ENCODE measurements around the gene RAB11FIP5. TPM values are rescaled to one million over a fixed set of nuclear protein-coding genes. Genes with fewer than 3 reads are reported as not detected.

Gene RAB11FIP5
- total RNA-seq, 1 experiment from 2014 or later: 12.9 TPM

DNA sequence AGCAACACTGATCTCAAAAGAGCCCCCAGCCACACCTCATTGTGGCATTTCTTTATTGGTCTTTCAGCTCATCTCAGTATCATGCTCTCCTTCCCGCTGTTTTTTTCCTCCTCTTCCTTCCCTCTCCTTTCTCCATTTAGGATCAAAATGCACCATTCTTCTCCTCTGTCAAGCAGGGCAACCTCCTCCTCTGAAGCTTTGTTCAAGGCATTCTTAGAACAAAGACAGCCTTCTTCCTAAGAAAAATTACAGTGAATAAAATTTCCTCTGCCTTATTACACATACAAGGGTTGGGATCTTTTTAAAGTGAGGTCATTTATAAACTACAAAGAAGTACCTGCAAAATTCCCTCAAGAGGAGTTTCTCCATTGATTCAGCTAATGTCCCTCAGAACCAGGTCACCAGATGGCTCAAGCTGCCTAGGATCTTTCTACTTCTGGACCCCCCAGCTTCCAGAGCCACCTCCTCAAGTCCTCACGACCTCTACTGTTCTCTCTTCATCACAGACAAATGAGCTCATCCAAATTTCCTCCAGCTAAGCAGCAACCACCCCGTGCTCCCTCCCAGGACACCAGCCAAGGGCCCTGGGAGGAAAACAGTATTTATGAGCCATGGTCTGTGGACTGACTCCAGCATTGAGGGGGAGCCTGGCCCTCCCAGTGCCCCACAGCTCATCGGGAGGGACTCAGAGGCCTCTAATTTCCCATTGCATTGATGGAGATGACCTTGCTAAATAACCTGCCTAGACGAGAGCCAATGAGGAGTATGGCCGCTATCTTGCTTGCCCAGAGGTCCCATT lies 59.2 kb downstream of the RAB11FIP5 start:
- DNase-seq (ENCODE audit: low spot score): no peak
- H3K27ac ChIP-seq (ENCODE audit: low read depth, low read length, poor library complexity, severe bottlenecking): no peak overlapping the region
- intact Hi-C loops (cut with micrococcal nuclease; ENCODE audit: unreplicated experiment): no loop called here
- POLR2A ChIA-PET (ENCODE audit: low non-redundant PET): no interaction called here
- BruUV-seq (replicated peaks): no TSS peak
- H3K36me3 ChIP-seq (ENCODE audit: insufficient read depth, low read length, poor library complexity, severe bottlenecking): peaks cover 9% of the 10 kb centered on the region
- H3K4me3 ChIP-seq (ENCODE audit: low read depth, low read length, poor library complexity, severe bottlenecking): no peak overlapping the region
- no peaks in the 10 kb centered on the region for H3K27me3 ChIP-seq (replicated peaks; ENCODE audit: insufficient read depth, low read depth, low read length, poor library complexity)
- CTCF ChIA-PET: no interaction called here
- no peaks in the 10 kb centered on the region for H3K4me1 ChIP-seq (ENCODE audit: insufficient read depth, low read length, poor library complexity, severe bottlenecking)
- H3K9me3 ChIP-seq (ENCODE audit: low read depth, low read length, poor library complexity, severe bottlenecking): peaks cover 11% of the 10 kb centered on the region
- TF ChIP-seq, protein P1, sequence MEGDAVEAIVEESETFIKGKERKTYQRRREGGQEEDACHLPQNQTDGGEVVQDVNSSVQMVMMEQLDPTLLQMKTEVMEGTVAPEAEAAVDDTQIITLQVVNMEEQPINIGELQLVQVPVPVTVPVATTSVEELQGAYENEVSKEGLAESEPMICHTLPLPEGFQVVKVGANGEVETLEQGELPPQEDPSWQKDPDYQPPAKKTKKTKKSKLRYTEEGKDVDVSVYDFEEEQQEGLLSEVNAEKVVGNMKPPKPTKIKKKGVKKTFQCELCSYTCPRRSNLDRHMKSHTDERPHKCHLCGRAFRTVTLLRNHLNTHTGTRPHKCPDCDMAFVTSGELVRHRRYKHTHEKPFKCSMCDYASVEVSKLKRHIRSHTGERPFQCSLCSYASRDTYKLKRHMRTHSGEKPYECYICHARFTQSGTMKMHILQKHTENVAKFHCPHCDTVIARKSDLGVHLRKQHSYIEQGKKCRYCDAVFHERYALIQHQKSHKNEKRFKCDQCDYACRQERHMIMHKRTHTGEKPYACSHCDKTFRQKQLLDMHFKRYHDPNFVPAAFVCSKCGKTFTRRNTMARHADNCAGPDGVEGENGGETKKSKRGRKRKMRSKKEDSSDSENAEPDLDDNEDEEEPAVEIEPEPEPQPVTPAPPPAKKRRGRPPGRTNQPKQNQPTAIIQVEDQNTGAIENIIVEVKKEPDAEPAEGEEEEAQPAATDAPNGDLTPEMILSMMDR (conservative IDR thresholded peaks at IDR 0.05; ENCODE audit: low read depth, low read length): no peak
- TF ChIP-seq EZH2 (IDR thresholded peaks at IDR 0.05; ENCODE audit: borderline replicate concordance, low read depth, low read length, poor library complexity, severe bottlenecking): no peak

DNA sequence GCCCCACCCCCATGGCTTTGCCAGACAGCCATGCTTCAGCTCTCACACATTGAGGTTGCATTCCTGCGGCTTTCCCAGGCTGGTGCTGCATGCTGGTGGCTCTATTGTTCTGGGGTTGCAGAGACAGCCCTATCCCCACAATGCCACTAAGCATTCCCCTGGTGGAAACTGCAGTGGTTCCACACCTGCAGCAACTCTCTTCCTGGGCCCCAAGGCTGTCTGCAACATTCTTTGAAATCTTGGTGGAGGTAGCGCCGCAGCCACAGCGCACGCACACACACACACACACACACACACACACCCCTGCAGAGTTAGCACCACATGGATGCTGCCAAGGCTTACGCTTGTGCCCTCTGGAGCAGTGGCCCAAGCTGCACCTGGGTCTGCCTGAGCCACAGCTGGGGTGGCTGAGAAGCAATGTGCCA lies 62.6 kb downstream of the RAB11FIP5 start:
- CTCF ChIA-PET: no interaction called here
- no TSS peak for BruUV-seq (replicated peaks)

DNA sequence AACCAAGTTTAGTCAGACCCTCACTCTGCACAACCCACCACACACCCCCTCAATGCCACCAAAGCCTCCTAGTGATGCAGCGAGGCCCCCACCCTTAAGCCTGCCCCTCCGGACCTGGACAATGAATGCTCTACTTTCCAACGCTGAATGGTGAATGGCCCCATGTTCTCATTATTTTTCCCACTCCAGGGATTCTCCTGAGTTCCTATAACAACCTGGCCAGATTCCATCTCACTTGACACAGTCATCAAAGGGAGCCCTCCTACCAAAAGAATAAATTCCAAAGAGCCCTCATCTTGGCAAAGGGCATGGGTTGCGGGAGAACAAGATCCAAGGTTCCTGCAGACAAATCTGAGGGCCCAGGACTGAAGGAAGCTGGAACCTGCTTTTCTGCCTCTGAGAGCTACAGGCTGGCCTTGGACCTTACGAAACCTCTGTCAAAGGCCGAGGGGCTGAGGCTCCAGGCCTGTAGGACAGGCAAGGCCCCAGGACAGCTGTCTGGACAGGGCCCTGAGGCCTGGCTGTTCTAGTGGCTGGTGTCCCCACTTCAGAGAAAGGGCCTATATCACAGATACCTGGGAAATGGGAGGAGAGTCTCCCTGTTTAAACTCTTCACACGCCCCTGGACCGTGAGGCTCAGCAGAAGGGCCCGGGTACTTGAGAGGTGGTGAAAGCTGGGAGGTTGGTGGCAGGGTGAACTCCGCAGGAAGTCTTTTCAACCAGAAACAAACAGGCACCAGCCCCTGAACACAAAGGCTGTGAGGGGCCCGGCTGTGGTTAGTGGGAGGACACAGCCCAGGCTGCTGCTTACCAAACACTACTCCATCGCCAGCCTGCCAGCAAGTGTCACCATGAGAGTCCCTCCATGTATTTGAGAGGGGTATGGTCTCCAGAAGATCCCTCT lies 68.6 kb downstream of the RAB11FIP5 start:
- TF ChIP-seq, protein P1 (conservative IDR thresholded peaks at IDR 0.05; ENCODE audit: low read depth, low read length): no peak
- TF ChIP-seq EZH2 (IDR thresholded peaks at IDR 0.05; ENCODE audit: borderline replicate concordance, low read depth, low read length, poor library complexity, severe bottlenecking): no peak
- intact Hi-C loops (cut with micrococcal nuclease; ENCODE audit: unreplicated experiment): no loop called here
- POLR2A ChIA-PET (ENCODE audit: low non-redundant PET): no interaction called here
- no TSS peak for BruUV-seq (replicated peaks)
- Histone ChIP-seq H3K36me3 (ENCODE audit: insufficient read depth, low read length, poor library complexity, severe bottlenecking) (no peaks in the 10 kb centered on the region), H3K4me1 (ENCODE audit: insufficient read depth, low read length, poor library complexity, severe bottlenecking) (no peaks in the 10 kb centered on the region), H3K27me3 (replicated peaks; ENCODE audit: insufficient read depth, low read depth, low read length, poor library complexity) (no peaks in the 10 kb centered on the region), H3K27ac (ENCODE audit: low read depth, low read length, poor library complexity, severe bottlenecking) (no peak overlapping the region), H3K4me3 (ENCODE audit: low read depth, low read length, poor library complexity, severe bottlenecking) (no peak overlapping the region), H3K9me3 (ENCODE audit: low read depth, low read length, poor library complexity, severe bottlenecking) (no peaks in the 10 kb centered on the region)
- CTCF ChIA-PET: no interaction called here
- DNase-seq (ENCODE audit: low spot score): no peak

More for the DNA sequence above, 62.6 kb downstream of the RAB11FIP5 start:
- TF ChIP-seq EZH2 (IDR thresholded peaks at IDR 0.05; ENCODE audit: borderline replicate concordance, low read depth, low read length, poor library complexity, severe bottlenecking): no peak
- TF ChIP-seq, protein P1 (conservative IDR thresholded peaks at IDR 0.05; ENCODE audit: low read depth, low read length): no peak
- Histone ChIP-seq H3K9me3 (ENCODE audit: low read depth, low read length, poor library complexity, severe bottlenecking) (no peaks in the 10 kb centered on the region), H3K36me3 (ENCODE audit: insufficient read depth, low read length, poor library complexity, severe bottlenecking) (no peaks in the 10 kb centered on the region), H3K27me3 (replicated peaks; ENCODE audit: insufficient read depth, low read depth, low read length, poor library complexity) (no peaks in the 10 kb centered on the region), H3K4me1 (ENCODE audit: insufficient read depth, low read length, poor library complexity, severe bottlenecking) (no peaks in the 10 kb centered on the region), H3K4me3 (ENCODE audit: low read depth, low read length, poor library complexity, severe bottlenecking) (no peak overlapping the region), H3K27ac (ENCODE audit: low read depth, low read length, poor library complexity, severe bottlenecking) (no peak overlapping the region)
- POLR2A ChIA-PET (ENCODE audit: low non-redundant PET): no interaction called here
- intact Hi-C loops (cut with micrococcal nuclease; ENCODE audit: unreplicated experiment): no loop called here
- no peak for DNase-seq (ENCODE audit: low spot score)
